ENCODE data around the gene PLK2.

GRCh38 chr5:58499231-58499630 lies 39.3 kb upstream of the PLK2 start:
- TF ChIP-seq, protein P1, sequence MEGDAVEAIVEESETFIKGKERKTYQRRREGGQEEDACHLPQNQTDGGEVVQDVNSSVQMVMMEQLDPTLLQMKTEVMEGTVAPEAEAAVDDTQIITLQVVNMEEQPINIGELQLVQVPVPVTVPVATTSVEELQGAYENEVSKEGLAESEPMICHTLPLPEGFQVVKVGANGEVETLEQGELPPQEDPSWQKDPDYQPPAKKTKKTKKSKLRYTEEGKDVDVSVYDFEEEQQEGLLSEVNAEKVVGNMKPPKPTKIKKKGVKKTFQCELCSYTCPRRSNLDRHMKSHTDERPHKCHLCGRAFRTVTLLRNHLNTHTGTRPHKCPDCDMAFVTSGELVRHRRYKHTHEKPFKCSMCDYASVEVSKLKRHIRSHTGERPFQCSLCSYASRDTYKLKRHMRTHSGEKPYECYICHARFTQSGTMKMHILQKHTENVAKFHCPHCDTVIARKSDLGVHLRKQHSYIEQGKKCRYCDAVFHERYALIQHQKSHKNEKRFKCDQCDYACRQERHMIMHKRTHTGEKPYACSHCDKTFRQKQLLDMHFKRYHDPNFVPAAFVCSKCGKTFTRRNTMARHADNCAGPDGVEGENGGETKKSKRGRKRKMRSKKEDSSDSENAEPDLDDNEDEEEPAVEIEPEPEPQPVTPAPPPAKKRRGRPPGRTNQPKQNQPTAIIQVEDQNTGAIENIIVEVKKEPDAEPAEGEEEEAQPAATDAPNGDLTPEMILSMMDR (conservative IDR thresholded peaks at IDR 0.05; ENCODE audit: low read depth, low read length): no peak
- no peak for TF ChIP-seq EZH2 (IDR thresholded peaks at IDR 0.05; ENCODE audit: low read length, unreplicated experiment)
